Adrenal gland (tissue), 12 donors: ENCODE results near the gene RASSF4. TPM values are rescaled to one million over a fixed set of nuclear protein-coding genes. Genes with fewer than 3 reads are reported as not detected.
A peak's percentile ranks its signal among the peaks of the same experiment; 100 is the strongest.

Source experiments
- DNase-seq, 7 donors: peaks; one replicate each; pipeline ENCODE4 v3.0.0-alpha.2; 2019 to 2020
- H3K27ac ChIP-seq, 5 donors: fragments of 200-600 bp; sonication (generic) in 4 of 5; 1 replicate in 3 of 5; 2 replicates in 2 of 5; pipeline versions ENCODE4 v1.5.1 to v1.8.0; 2016 to 2020; ENCODE audit warnings: mild to moderate bottlenecking in 1 of 5
- H3K27me3 ChIP-seq: fragments of 200-600 bp; 2 replicates; pipeline ENCODE4 v1.8.0; 2021
- H3K36me3 ChIP-seq, 2 donors: fragments of 200-600 bp; replicated peaks in 1 of 2; 1 replicate in 1 of 2; 2 replicates in 1 of 2; pipeline versions ENCODE4 v1.5.1 to v1.8.0; 2018 to 2022
- H3K4me1 ChIP-seq, 2 donors: fragments of 200-600 bp; replicated peaks in 1 of 2; 1 replicate in 1 of 2; 2 replicates in 1 of 2; pipeline versions ENCODE4 v1.5.1 to v1.8.0; 2018 to 2021
- H3K4me3 ChIP-seq, 4 donors: fragments of 200-600 bp; sonication (generic) in 3 of 4; one replicate each; pipeline ENCODE4 v1.5.1; 2016 to 2018
- H3K9me3 ChIP-seq, 3 donors: fragments of 200-600 bp; sonication (generic) in 1 of 3; replicated peaks in 1 of 3; 1 replicate in 2 of 3; 2 replicates in 1 of 3; pipeline versions ENCODE4 v1.5.1 to v1.8.0; 2016 to 2021
- CTCF ChIP-seq, 6 experiments: fragments of 450-650 bp in 4 of 6; fragments of 200-600 bp in 2 of 6; sonication (generic) in 1 of 6; IDR thresholded peaks; 1 replicate in 5 of 6; 2 replicates in 1 of 6; pipeline versions ENCODE4 v1.5.1 to v1.8.0; 2016 to 2021; ENCODE audit warnings: antibody characterized with exemption in 6 of 6, mild to moderate bottlenecking in 2 of 6, moderate library complexity in 1 of 6
- POLR2A ChIP-seq, 2 donors: fragments of 450-650 bp; IDR thresholded peaks; one replicate each; pipeline ENCODE4 v1.6.1; 2017; ENCODE audit warnings: antibody characterized with exemption in 2 of 2, mild to moderate bottlenecking in 2 of 2, moderate library complexity in 1 of 2
- WGBS, 4 donors: extraction: QIAGEN DNeasy Blood & Tissue Kit in 2 of 4; methylation state at CpG; one replicate each; pipeline versions ENCODE4 v1.1.5 to v1.1.7; 2013 to 2017; 5-methylcytosine and 5-hydroxymethylcytosine counted together
- intact Hi-C, 2 donors: fragments of 100-400 bp; cut with DNase I; formaldehyde crosslinking; loops; one replicate each; pipeline versions ENCODE4 v1.14.1 to v1.15.0; 2022 to 2023
- polyA plus RNA-seq, 3 donors: library from polyadenylated mRNA; stranded (reverse); fragments of 200-250 nt in 2 of 3; fragments of 350-450 nt in 1 of 3; fragmentation: Illumina TruSeq in 1 of 3; extraction: RNeasy Lipid Tissue Mini Kit (QIAGEN cat#74804) in 1 of 3; gene quantifications; one replicate each; pipeline ENCODE4 v1.2.3, GENCODE V29; 2013 to 2014
- total RNA-seq, 9 donors: library from RNA; depleted of rRNA in 4 of 9; stranded (reverse); fragments of >200 nt in 4 of 9; fragments of 120-200 nt in 1 of 9; fragmentation: NEBNext Ultra II Directional in 1 of 9; extraction: Animal tissue kit (Norgen Biotek cat#: 25700) in 1 of 9; gene quantifications; one replicate each; pipeline versions ENCODE4 v1.1.0 to v1.2.4, GENCODE V29; 2013 to 2023
- donor health status: healthy with polysubstance abuse.
- donor health status: Bipolar disorder and iron deficiency.
- donor health status: DM: yes; HTN: yes; CAD: no.
- donor health status: DM: no; HTN: no; CAD: no.
- donor health status: DM: no; HTN: no; CAD: no.
- donor health status: DM: yes; HTN: yes; CAD: no.

Gene RASSF4
- total and polyA plus RNA-seq, 12 donors, result 5.2 to 47.5 (median 25.0) TPM

GRCh38 chr10:44988957-44989585 lies 29.5 kb downstream of the RASSF4 start:
- Histone ChIP-seq H3K27me3 (no peaks in the 10 kb centered on the region), H3K27ac (no peak overlapping the region), H3K4me1 (peaks cover 0 to 14% of the 10 kb centered on the region in 2 donors), H3K36me3 (peaks cover 0 to 18% of the 10 kb centered on the region in 2 donors), H3K4me3 (no peak overlapping the region), H3K9me3 (no peaks in the 10 kb centered on the region)
- 88 to 95% (median 93%) methylated on average over 7 to 10 of the region's 10 CpGs for WGBS, 4 donors
- intact Hi-C loops, result no loop called here
- peak in 3 of 7 donors; percentile 6 to 16 (median 12) for DNase-seq
- TF ChIP-seq CTCF (IDR thresholded peaks at IDR 0.05), result no peak
- TF ChIP-seq POLR2A (IDR thresholded peaks at IDR 0.05), result no peak

- H3K4me1 ChIP-seq, result peaks cover 0 to 14% of the 10 kb centered on the region in 2 donors
- H3K27ac ChIP-seq, result peak overlapping the region in 1 of 5 donors; percentile 5
- peak in 2 of 7 donors; percentile 11 to 13 for DNase-seq
- H3K36me3 ChIP-seq, result peaks cover 0 to 18% of the 10 kb centered on the region in 2 donors
- TF ChIP-seq CTCF (IDR thresholded peaks at IDR 0.05) (no peak), POLR2A (IDR thresholded peaks at IDR 0.05) (no peak)
- intact Hi-C loops, result no loop called here
- no peaks in the 10 kb centered on the region for H3K9me3 ChIP-seq
- no peaks in the 10 kb centered on the region for H3K27me3 ChIP-seq
- WGBS, 4 donors, result 80 to 84% (median 82%) methylated on average over 13 to 14 of the region's 14 CpGs
- H3K4me3 ChIP-seq, result no peak overlapping the region
Observed at GRCh38 chr10:44989597-44990301, 30.1 kb downstream of the RASSF4 start.

- peak in 1 of 6 experiments; percentile 7 for TF ChIP-seq CTCF (IDR thresholded peaks at IDR 0.05)
- TF ChIP-seq POLR2A (IDR thresholded peaks at IDR 0.05), result no peak
- Histone ChIP-seq H3K4me1 (peaks cover 0 to 16% of the 10 kb centered on the region in 2 donors), H3K9me3 (no peaks in the 10 kb centered on the region), H3K36me3 (peaks cover 0 to 18% of the 10 kb centered on the region in 2 donors), H3K27me3 (no peaks in the 10 kb centered on the region), H3K4me3 (no peak overlapping the region), H3K27ac (peak overlapping the region in 1 of 5 donors; percentile 5)
- WGBS, 4 donors, result 49 to 74% (median 55%) methylated on average over 7 to 8 of the region's 8 CpGs
- DNase-seq, result peak in 1 of 7 donors; percentile 11
- intact Hi-C loops, result no loop called here
Observed at GRCh38 chr10:44990302-44990655, 30.7 kb downstream of the RASSF4 start.

GRCh38 chr10:44990965-44991364 lies 31.4 kb downstream of the RASSF4 start:
- DNase-seq, result no peak
- WGBS, 4 donors, result 96 to 100% (median 97%) methylated on average over 5 to 7 of the region's 7 CpGs
- intact Hi-C loops, result no loop called here
- peaks cover 0 to 17% of the 10 kb centered on the region in 2 donors for H3K36me3 ChIP-seq
- TF ChIP-seq CTCF (IDR thresholded peaks at IDR 0.05) (no peak), POLR2A (IDR thresholded peaks at IDR 0.05) (no peak)
- H3K27ac ChIP-seq, result no peak overlapping the region
- no peaks in the 10 kb centered on the region for H3K27me3 ChIP-seq
- no peak overlapping the region for H3K4me3 ChIP-seq
- H3K9me3 ChIP-seq, result no peaks in the 10 kb centered on the region
- H3K4me1 ChIP-seq, result peaks cover 0 to 17% of the 10 kb centered on the region in 2 donors
